HG02642 (cell line): ENCODE results near the gene OR11L1.

Source experiments
- ATAC-seq: cut with Tn5 transposase; IDR thresholded peaks from one replicate; pipeline ENCODE4 v1.9.1; 2021; ENCODE audit warnings: mild to moderate bottlenecking; ENCODE audit not compliant: unreplicated experiment, poor library complexity

The OR11L1 gene, protein sequence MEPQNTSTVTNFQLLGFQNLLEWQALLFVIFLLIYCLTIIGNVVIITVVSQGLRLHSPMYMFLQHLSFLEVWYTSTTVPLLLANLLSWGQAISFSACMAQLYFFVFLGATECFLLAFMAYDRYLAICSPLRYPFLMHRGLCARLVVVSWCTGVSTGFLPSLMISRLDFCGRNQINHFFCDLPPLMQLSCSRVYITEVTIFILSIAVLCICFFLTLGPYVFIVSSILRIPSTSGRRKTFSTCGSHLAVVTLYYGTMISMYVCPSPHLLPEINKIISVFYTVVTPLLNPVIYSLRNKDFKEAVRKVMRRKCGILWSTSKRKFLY

DNA sequence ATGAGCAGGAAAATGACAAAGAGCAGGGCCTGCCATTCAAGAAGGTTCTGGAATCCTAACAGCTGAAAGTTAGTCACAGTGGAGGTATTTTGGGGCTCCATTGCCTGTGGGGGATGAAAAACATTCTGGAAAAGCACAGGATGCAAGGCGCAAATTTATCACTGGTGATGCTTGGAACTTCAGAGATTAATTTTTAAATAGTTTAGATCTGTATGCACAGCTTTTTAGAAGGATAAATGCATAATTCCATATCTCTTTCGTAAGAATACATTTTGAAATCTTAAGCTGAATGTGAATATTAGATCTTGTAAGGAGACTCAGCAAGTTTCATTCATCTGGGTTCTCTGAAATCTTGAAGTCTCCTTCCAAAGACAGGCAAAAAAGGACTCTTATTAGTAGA, at the start of gene OR11L1:
TSS of gene OR11L1 (minus strand) at position 101 of the 400 bp plus-strand sequence. CDS start at position 101, 0 bp downstream.
- ATAC-seq: no peak

DNA sequence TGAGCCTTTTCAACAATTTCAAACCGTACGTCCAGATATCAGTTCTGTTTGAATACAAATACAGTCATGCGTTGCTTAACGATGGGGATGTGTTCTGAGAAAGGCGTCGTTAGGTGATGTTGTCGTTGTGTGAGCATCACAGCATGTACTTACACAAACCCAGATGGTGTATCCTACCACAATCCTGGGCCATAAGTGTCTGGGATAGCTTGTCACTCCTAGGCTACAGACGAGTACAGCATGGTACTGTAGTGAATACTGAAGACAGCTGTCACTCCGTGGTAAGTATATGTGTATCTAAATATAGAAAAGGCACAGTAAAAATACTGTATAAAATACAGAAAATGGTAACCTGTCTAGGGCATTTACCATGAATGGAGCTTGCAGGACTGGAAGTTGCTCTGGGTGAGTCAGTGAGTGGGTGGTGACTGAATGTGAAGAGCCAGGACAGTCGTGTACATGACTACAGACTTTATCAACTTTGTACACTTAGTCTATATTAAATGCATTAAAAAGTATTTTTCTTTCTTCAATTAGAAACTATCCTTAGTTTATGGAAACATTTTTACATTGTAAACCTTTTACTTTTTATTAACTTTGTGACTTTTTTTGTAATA, 43.2 kb upstream of the OR11L1 start:
- ATAC-seq: no peak

DNA sequence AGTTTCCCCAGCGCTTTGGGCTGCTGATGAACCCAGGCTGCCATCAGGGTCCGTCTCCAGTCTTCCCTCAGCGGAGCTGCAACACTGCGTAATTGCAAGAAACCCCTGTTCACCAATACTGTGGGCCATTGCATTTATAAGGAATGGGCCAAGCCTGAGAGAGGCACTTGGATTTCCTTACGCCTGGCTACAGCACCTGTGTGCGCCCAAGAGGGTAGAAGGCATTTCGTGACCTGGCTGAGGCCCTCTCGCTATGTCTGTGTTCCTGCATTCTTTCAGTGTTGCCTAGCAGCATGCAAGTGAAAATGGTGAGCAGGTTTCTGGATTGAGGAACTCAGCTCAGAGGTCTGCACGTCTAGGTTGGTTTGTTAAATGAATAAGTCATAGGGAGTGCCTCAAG, 41.6 kb upstream of the OR11L1 start:
- no peak for ATAC-seq

GRCh38 chr1:247865416-247865815, 23.7 kb upstream of the OR11L1 start:
- ATAC-seq: no peak

GRCh38 chr1:247864644-247865043, 22.9 kb upstream of the OR11L1 start:
- ATAC-seq: no peak

DNA sequence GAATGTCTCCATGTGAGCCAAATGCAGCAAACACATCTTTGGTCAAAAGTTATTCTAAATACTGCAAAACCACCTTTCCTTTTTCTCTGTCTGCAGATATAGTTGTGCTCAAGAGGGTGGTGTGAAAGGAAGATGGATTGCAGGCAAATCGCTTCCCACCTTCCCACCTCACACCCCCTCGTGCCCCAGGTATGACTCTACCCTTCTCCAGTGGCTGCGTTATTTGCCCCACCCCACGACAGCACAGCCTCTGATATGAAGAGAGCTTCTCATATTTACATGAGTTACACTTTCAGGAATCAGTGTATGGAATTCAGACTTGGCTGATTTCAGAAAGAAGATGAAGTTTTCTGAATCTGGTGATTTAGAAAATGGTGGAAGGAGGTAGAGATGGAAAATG, 21.1 kb upstream of the OR11L1 start:
- ATAC-seq: no peak

GRCh38 chr1:247857985-247858619, 16.4 kb upstream of the OR11L1 start:
- ATAC-seq: no peak

- ATAC-seq: peak; percentile 67
Measured at GRCh38 chr1:247857069-247857984, 15.6 kb upstream of the OR11L1 start, which contains the start of gene TRIM58. TSS of gene TRIM58 (plus strand) at chr1:247857187. CDS start at chr1:247857247, 60 bp downstream.

- ATAC-seq: no peak
Measured at GRCh38 chr1:247855911-247856310, 14.2 kb upstream of the OR11L1 start.

- no peak for ATAC-seq
Measured at GRCh38 chr1:247854899-247855545, 13.3 kb upstream of the OR11L1 start.

- ATAC-seq: no peak
Measured at GRCh38 chr1:247849616-247850015, 7.9 kb upstream of the OR11L1 start.

DNA sequence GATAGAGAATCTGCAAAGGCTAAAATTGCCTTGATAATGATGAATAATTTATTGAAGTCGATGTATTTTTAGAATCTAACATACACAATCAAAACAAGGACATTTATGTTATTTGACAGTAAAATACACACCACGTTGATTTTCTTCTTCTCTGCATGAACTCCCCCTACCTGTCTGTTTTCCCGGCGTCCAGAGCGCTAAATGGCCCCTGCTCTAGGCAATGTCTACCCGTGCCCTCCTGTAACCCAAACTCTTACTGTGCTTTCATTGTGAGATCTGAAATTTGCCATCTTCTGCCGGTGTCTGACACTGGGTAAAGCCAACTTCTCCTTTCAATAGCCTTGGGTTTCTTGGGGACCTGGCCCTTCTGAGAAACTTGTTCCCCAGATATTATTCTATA, 6.7 kb upstream of the OR11L1 start:
- ATAC-seq: no peak

GRCh38 chr1:247845693-247846017, 4.0 kb upstream of the OR11L1 start:
- ATAC-seq: no peak

DNA sequence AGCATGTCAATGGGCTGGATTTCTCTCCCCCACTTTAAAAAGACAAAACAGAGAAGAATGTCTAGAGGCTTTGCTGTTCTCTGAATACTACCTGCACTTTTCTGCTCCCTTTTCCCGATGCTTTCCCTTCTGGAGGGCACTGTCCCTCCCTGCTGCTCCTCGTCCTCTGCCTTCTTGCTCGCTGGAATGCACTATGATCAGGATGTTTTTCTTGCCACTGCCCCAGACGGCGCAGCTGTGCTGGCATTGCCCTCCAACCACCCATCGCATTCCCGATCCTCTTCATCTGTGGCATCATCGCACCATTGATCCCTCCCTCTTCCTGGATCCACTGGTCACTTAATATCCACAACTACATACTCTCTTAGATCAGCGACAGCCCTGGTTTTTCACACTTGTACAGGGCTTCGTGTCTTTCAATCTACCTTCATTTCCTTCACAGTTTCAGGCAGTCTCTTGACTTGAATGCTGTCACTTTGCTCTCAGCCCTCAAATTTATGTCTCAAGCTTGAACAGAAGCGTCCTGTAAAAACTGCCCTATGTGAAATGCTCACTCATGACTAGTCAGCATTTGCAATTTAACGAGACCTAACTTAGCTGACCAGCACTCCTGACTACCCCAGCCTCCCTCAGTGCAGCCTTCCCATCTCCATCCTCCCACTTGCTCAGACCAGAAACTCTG, 3.5 kb upstream of the OR11L1 start:
- no peak for ATAC-seq

- no peak for ATAC-seq
Measured at GRCh38 chr1:247843411-247843810, 1.7 kb upstream of the OR11L1 start.

GRCh38 chr1:247840818-247841217, 878 bp downstream of the OR11L1 start:
- no peak for ATAC-seq

- ATAC-seq: no peak
Measured at GRCh38 chr1:247833601-247834000, 8.1 kb downstream of the OR11L1 start.

DNA sequence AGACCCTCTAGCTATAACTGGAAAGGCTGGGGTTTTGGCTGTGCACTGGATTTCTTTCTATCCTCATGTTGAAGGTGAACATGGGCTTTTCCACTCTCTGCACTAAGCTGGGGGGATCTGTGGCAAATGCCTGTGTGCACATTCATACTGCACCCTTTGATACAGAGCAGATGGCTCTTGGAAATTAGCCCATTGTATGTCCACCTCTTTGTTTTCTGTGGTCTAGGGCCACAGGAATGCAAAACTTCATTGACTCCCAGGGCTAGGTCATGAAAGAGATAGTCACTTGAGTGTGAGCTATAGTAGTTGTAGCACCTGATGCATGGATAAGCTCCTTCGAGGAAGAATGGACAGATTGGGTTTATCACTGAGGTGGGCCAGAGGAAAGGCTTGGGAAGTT, 12.0 kb downstream of the OR11L1 start:
- no peak for ATAC-seq

DNA sequence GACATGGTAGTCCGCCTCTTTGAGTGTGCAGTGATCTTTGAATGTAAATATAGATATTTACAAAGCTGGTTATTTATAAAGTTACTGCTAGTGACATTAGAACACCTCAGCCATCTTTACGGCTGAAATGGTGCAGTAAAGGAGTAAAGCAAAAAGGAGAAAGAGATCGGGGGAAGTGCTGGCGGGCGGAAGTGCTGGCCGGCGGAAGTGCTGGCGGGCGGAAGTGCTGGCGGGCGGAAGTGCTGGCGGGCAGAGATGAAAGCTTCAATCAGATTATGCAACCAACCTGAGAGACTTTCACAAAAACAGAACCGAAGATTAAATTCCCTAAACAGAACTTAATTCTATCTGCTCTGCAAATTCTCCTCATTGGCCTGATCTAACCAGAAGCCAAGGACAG, 16.3 kb downstream of the OR11L1 start:
- no peak for ATAC-seq

- ATAC-seq: no peak
Measured at GRCh38 chr1:247824023-247824422, 17.7 kb downstream of the OR11L1 start, which contains the start of gene OR14A16. TSS of gene OR14A16 (minus strand) at chr1:247824119. CDS start at chr1:247815729, 8,390 bp downstream.
